ENCODE data around the gene SAMD10. TPM values are rescaled to one million over a fixed set of nuclear protein-coding genes. Genes with fewer than 3 reads are reported as not detected.

SAMD10 gene
- total and polyA plus RNA-seq, 2 experiments from 2014 or later, result 1.3 TPM

- 87 to 91% methylated on average over 14 of the region's 14 CpGs for WGBS, 2 experiments (ENCODE audit: low coverage in 1 of 2, low lambda C conversion rate in 2 of 2, missing lambda C conversion rate in 2 of 2)
- peaks cover 29% of the 10 kb centered on the region for H3K36me3 ChIP-seq (ENCODE audit: low read depth)
- H3K27ac ChIP-seq, result no peak overlapping the region
- no peak for DNase-seq
- no peaks in the 10 kb centered on the region for H3K27me3 ChIP-seq (replicated peaks; ENCODE audit: insufficient read depth)
- no peaks in the 10 kb centered on the region for H3K9me3 ChIP-seq (ENCODE audit: low read depth)
- H3K4me3 ChIP-seq, result no peak overlapping the region
- H3K9me2 ChIP-seq (ENCODE audit: insufficient read depth), result no peaks in the 10 kb centered on the region
- H2AFZ ChIP-seq, result no peak overlapping the region
- peaks cover 14% of the 10 kb centered on the region for H3K4me1 ChIP-seq (ENCODE audit: insufficient read depth)
- H3F3A ChIP-seq (ENCODE audit: insufficient read depth), result no peaks in the 10 kb centered on the region
- peaks cover 47% of the 10 kb centered on the region for H3K79me2 ChIP-seq (ENCODE audit: insufficient read depth)
- no peak overlapping the region for H3K9ac ChIP-seq
- no peak for TF ChIP-seq EZH2 (IDR thresholded peaks at IDR 0.05; ENCODE audit: insufficient read depth, poor library complexity, severe bottlenecking)
- no peak for TF ChIP-seq EZH2phosphoT487 (IDR thresholded peaks at IDR 0.05; ENCODE audit: insufficient read depth, low read depth)
- no peak overlapping the region for H3K4me2 ChIP-seq (ENCODE audit: unreplicated experiment)
- in situ Hi-C loops (cut with MboI), result no loop called here
- no peaks in the 10 kb centered on the region for H4K20me1 ChIP-seq (ENCODE audit: insufficient read depth)
Observed at GRCh38 chr20:63982937-63983336, 3.5 kb upstream of the SAMD10 start.

DNA sequence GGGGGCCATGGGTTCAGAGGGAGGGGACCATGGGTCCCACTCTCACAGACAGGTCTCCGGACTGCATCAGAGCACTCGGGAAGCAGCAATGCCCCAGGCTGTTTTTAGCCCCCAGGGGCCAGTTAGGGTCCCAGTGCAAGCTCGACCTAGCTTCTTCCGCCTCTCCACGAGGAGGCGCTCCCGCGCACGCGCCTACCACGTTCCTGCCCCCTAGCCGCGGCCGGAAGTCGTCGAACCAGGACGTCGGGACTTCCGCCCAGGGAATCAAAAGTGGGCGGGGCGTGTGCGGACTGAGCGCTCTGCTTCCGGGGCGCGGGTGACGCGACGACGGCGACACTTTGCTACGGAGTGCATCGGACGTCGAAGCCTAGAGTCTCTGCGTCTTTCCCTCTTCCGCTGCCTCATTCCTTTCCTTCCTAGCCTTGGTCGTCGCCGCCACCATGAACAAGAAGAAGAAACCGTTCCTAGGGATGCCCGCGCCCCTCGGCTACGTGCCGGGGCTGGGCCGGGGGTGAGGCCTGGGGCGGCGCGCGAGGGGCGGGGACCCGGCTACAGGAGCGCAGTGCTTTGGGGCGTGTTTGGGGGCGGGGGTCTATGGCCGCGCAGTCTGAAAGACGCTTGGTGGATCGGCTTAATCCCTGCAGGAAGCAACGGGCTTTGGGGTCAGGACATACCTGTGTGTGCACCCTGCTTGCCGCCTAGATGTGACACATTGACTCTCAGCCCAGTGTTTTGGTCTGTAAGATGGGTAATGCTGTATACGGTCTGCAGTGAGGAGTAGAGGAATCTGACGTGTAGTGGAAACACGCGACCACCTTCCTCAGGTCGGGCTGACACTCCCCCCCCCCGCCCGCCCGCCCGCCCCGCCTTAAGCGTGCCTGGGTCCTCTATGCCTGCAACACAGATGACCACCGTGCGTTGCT lies 1.6 kb upstream of the SAMD10 start, which contains the start of gene PRPF6:
PRPF6 (plus strand) TSS at position 327 of the 923 bp plus-strand sequence; CDS start at position 441, 114 bp downstream.
- Histone ChIP-seq H3K9me3 (ENCODE audit: low read depth) (no peaks in the 10 kb centered on the region), H3K4me3 (peak within 1 kb of the TSS; percentile 88), H3K4me1 (ENCODE audit: insufficient read depth) (peaks cover 14% of the 10 kb centered on the region), H3F3A (ENCODE audit: insufficient read depth) (no peaks in the 10 kb centered on the region), H3K9ac (peak within 1 kb of the TSS; percentile 88), H3K27ac (peak within 1 kb of the TSS; percentile 61), H3K4me2 (ENCODE audit: unreplicated experiment) (peak within 1 kb of the TSS; percentile 94), H3K9me2 (ENCODE audit: insufficient read depth) (no peaks in the 10 kb centered on the region), H3K27me3 (replicated peaks; ENCODE audit: insufficient read depth) (no peaks in the 10 kb centered on the region), H4K20me1 (ENCODE audit: insufficient read depth) (no peaks in the 10 kb centered on the region), H3K36me3 (ENCODE audit: low read depth) (peaks cover 24% of the 10 kb centered on the region), H3K79me2 (ENCODE audit: insufficient read depth) (peaks cover 47% of the 10 kb centered on the region), H2AFZ (peak within 1 kb of the TSS; percentile 84)
- peak; percentile 99 for DNase-seq
- no peak for TF ChIP-seq EZH2 (IDR thresholded peaks at IDR 0.05; ENCODE audit: insufficient read depth, poor library complexity, severe bottlenecking)
- TF ChIP-seq EZH2phosphoT487 (IDR thresholded peaks at IDR 0.05; ENCODE audit: insufficient read depth, low read depth), result no peak
- in situ Hi-C loops (cut with MboI), result no loop called here
- 1% methylated on average over 61 to 70 of the region's 75 CpGs for WGBS, 2 experiments (ENCODE audit: low coverage in 1 of 2, low lambda C conversion rate in 2 of 2, missing lambda C conversion rate in 2 of 2)

DNA sequence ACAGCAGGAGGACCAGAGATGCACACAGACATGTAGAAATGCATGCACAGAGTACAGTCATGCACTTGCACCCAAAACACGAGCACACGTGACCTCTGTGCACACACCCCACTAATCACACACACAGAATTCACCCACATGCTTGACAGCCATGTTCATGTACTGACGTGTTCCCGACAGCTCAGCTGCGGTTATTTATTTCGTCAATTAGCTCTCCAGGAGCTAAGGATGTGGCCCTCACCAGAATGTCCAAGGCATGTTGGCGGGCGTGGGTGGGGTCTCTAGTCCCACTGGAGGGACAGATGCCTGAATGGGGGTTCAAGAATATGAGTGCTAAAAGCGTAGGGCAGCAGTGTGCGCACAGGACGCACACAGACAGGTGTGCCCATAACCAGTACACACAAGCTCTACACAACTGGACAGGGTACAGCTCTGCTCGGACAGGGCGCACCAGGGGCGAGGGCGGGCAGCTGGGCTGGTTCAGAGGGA lies 919 bp upstream of the SAMD10 start:
- H2AFZ ChIP-seq, result peak overlapping the region; percentile 84
- H3K9me2 ChIP-seq (ENCODE audit: insufficient read depth), result no peaks in the 10 kb centered on the region
- peak overlapping the region; percentile 60 for H3K4me2 ChIP-seq (ENCODE audit: unreplicated experiment)
- H3K36me3 ChIP-seq (ENCODE audit: low read depth), result peaks cover 18% of the 10 kb centered on the region
- peaks cover 14% of the 10 kb centered on the region for H3K4me1 ChIP-seq (ENCODE audit: insufficient read depth)
- no peak for DNase-seq
- WGBS, 2 experiments (ENCODE audit: low coverage in 1 of 2, low lambda C conversion rate in 2 of 2, missing lambda C conversion rate in 2 of 2), result 74 to 75% methylated on average over 15 of the region's 15 CpGs
- peak overlapping the region; percentile 88 for H3K4me3 ChIP-seq
- H3K27me3 ChIP-seq (replicated peaks; ENCODE audit: insufficient read depth), result no peaks in the 10 kb centered on the region
- H4K20me1 ChIP-seq (ENCODE audit: insufficient read depth), result no peaks in the 10 kb centered on the region
- H3F3A ChIP-seq (ENCODE audit: insufficient read depth), result no peaks in the 10 kb centered on the region
- H3K9me3 ChIP-seq (ENCODE audit: low read depth), result no peaks in the 10 kb centered on the region
- peaks cover 42% of the 10 kb centered on the region for H3K79me2 ChIP-seq (ENCODE audit: insufficient read depth)
- TF ChIP-seq EZH2phosphoT487 (IDR thresholded peaks at IDR 0.05; ENCODE audit: insufficient read depth, low read depth) (no peak), EZH2 (IDR thresholded peaks at IDR 0.05; ENCODE audit: insufficient read depth, poor library complexity, severe bottlenecking) (no peak)
- H3K27ac ChIP-seq, result no peak overlapping the region
- H3K9ac ChIP-seq, result peak overlapping the region; percentile 88; the same call in 1 of the 2 replicates
- in situ Hi-C loops (cut with MboI), result no loop called here

- TF ChIP-seq EZH2 (IDR thresholded peaks at IDR 0.05; ENCODE audit: insufficient read depth, poor library complexity, severe bottlenecking) (no peak), EZH2phosphoT487 (IDR thresholded peaks at IDR 0.05; ENCODE audit: insufficient read depth, low read depth) (no peak)
- DNase-seq, result no peak
- no peaks in the 10 kb centered on the region for H4K20me1 ChIP-seq (ENCODE audit: insufficient read depth)
- peaks cover 6% of the 10 kb centered on the region; the same call in 1 of the 2 replicates for H3K36me3 ChIP-seq (ENCODE audit: low read depth)
- H3K79me2 ChIP-seq (ENCODE audit: insufficient read depth), result peaks cover 31% of the 10 kb centered on the region
- peak overlapping the region; percentile 74 for H3K4me2 ChIP-seq (ENCODE audit: unreplicated experiment)
- H3K9me3 ChIP-seq (ENCODE audit: low read depth), result no peaks in the 10 kb centered on the region
- H3F3A ChIP-seq (ENCODE audit: insufficient read depth), result no peaks in the 10 kb centered on the region
- peak overlapping the region; percentile 79 for H2AFZ ChIP-seq
- H3K27me3 ChIP-seq (replicated peaks; ENCODE audit: insufficient read depth), result no peaks in the 10 kb centered on the region
- H3K4me3 ChIP-seq, result peak overlapping the region; percentile 56
- no peak overlapping the region for H3K27ac ChIP-seq
- in situ Hi-C loops (cut with MboI), result no loop called here
- no peak overlapping the region for H3K9ac ChIP-seq
- WGBS, 2 experiments (ENCODE audit: low coverage in 1 of 2, low lambda C conversion rate in 2 of 2, missing lambda C conversion rate in 2 of 2), result 2 to 3% methylated on average over 7 to 18 of the region's 47 CpGs
- peaks cover 14% of the 10 kb centered on the region for H3K4me1 ChIP-seq (ENCODE audit: insufficient read depth)
- no peaks in the 10 kb centered on the region for H3K9me2 ChIP-seq (ENCODE audit: insufficient read depth)
Observed at GRCh38 chr20:63979229-63979556, 249 bp downstream of the SAMD10 start.

All from GM23248 (cell line).